ENCODE data around the gene UST. TPM values are rescaled to one million over a fixed set of nuclear protein-coding genes. Genes with fewer than 3 reads are reported as not detected.

Gene UST
- total and polyA plus RNA-seq, 7 experiments from 2014 or later: 0.35 to 2.6 (median 0.46) TPM; not detected in 2

DNA sequence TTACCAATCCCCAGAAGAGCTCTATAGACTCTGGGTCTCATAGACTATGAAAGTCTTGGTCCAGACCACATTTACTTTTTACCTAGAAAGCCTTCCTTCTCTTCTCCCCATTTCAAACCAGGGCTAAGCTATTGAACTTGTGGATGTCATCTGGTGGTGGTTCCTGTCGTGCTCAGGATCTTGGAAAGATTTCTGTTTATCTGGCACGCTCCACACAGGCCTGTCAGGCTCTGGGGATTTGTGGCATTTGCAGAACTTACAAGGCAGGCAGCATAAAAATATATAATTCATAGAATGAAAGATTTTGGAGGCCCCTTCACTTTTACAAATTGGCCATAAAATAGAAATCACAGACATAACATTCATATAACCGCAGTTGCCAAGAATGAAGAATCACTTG lies 188.1 kb downstream of the UST start:
- no peak overlapping the region for H3K4me3 ChIP-seq (ENCODE audit: low read length)
- no peak for ATAC-seq

DNA sequence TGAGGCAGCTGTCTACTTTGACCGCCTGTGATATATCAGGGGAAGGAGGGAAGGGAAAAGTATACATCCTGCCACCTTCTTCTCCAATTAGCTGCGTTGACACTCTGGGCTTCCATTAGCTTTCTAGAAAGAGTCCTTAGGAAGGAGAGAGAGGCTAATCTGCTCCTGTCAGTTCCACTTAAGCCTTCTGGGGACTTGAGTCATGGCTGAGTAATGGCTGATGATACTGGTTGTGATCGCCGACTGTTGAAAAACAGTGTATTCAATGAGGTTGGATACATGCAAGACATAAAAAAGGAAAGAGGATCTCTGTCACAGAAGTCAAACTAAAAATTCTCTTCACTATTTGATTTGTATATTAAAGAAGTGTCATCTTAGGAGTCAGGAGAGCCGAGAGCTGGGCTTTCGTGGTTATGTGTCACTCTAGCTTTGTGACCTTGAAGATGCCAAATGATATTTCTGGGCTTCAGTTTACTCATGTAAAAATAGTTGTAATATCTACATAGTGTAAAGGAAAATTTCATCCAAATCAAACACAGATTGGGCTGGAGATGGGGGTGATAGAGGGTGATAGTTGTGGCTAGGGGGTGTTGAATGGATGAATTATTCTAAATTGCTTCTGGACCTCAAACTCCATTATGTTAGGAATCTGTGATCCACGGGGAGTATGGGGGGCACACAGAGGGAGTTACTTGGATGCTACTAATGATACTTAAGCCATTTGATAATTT lies 189.0 kb downstream of the UST start:
- no peaks in the 10 kb centered on the region for H3K4me1 Mint-ChIP-seq
- H3K4me1 ChIP-seq (ENCODE audit: control insufficient read depth in 2 of 2, insufficient read depth in 2 of 2, low read length in 2 of 2): no peaks in the 10 kb centered on the region
- no peaks in the 10 kb centered on the region for H3K9me3 ChIP-seq (ENCODE audit: control insufficient read depth in 2 of 3, low read length in 3 of 3)

More for the DNA sequence above, 188.1 kb downstream of the UST start:
- Histone ChIP-seq H3K27me3 (ENCODE audit: control insufficient read depth in 2 of 2, insufficient read depth in 2 of 2, low read length in 2 of 2) (no peaks in the 10 kb centered on the region), H3K36me3 (ENCODE audit: control insufficient read depth in 2 of 3, insufficient read depth in 3 of 3, low read length in 3 of 3) (no peaks in the 10 kb centered on the region), H3K4me1 (ENCODE audit: control insufficient read depth in 2 of 2, insufficient read depth in 2 of 2, low read length in 2 of 2) (no peaks in the 10 kb centered on the region), H3K9me3 (ENCODE audit: control insufficient read depth in 2 of 3, low read length in 3 of 3) (no peaks in the 10 kb centered on the region), H3K27ac (ENCODE audit: low read depth, low read length) (no peak overlapping the region)
- Mint-ChIP-seq H3K9me3 (no peaks in the 10 kb centered on the region), H3K36me3 (no peaks in the 10 kb centered on the region), H3K4me1 (no peaks in the 10 kb centered on the region), H3K4me3 (no peak overlapping the region), H3K27ac (no peak overlapping the region), H3K27me3 (peaks cover 4 to 48% (median 10%) of the 10 kb centered on the region in 5 donors)
- POLR2A ChIA-PET: no interaction called here
- intact Hi-C loops (cut with micrococcal nuclease): no loop called here
- CTCF ChIA-PET: no interaction called here
- no peak for DNase-seq

DNA sequence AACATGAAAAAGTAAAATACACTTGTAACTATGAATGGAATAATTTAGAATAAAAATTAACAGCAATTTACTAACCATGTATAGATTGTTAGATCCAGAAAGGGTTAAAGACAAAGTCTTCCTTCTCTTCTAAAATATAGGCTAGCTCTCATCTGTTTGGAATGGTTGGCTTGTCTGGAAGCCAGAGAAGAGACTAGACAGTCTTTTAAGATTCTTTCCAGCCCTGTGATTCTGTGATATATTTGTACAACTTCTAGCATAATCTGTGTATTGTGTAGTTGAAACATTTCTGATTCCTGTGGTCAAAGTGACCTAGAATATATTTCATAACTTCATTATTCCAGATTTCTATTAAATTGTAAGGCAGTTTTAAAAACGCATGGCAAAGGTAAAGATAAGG lies 196.6 kb downstream of the UST start:
- Mint-ChIP-seq H3K27ac (no peak overlapping the region), H3K4me3 (no peak overlapping the region), H3K4me1 (peaks cover 0 to 5% (median 0%) of the 10 kb centered on the region in 7 donors), H3K27me3 (peaks cover 0 to 28% (median 5%) of the 10 kb centered on the region in 5 donors), H3K36me3 (no peaks in the 10 kb centered on the region), H3K9me3 (no peaks in the 10 kb centered on the region)
- no peaks in the 10 kb centered on the region for H3K27me3 ChIP-seq (ENCODE audit: control insufficient read depth in 2 of 2, insufficient read depth in 2 of 2, low read length in 2 of 2)
- no peak for DNase-seq
- no peaks in the 10 kb centered on the region for H3K9me3 ChIP-seq (ENCODE audit: control insufficient read depth in 2 of 3, low read length in 3 of 3)
- intact Hi-C loops (cut with micrococcal nuclease): no loop called here
- ATAC-seq: no peak
- POLR2A ChIA-PET: no interaction called here
- no peaks in the 10 kb centered on the region for H3K4me1 ChIP-seq (ENCODE audit: control insufficient read depth in 2 of 2, insufficient read depth in 2 of 2, low read length in 2 of 2)
- CTCF ChIA-PET: no interaction called here
- H3K36me3 ChIP-seq (ENCODE audit: control insufficient read depth in 2 of 3, insufficient read depth in 3 of 3, low read length in 3 of 3): no peaks in the 10 kb centered on the region
- no peak overlapping the region for H3K27ac ChIP-seq (ENCODE audit: low read depth, low read length)
- no peak overlapping the region for H3K4me3 ChIP-seq (ENCODE audit: low read length)

More for the DNA sequence above, 189.0 kb downstream of the UST start:
- no peak for DNase-seq
- no peaks in the 10 kb centered on the region for H3K36me3 ChIP-seq (ENCODE audit: control insufficient read depth in 2 of 3, insufficient read depth in 3 of 3, low read length in 3 of 3)
- H3K36me3 Mint-ChIP-seq: no peaks in the 10 kb centered on the region
- no peak overlapping the region for H3K27ac Mint-ChIP-seq
- intact Hi-C loops (cut with micrococcal nuclease): no loop called here
- POLR2A ChIA-PET: no interaction called here
- ATAC-seq: no peak
- H3K27me3 ChIP-seq (ENCODE audit: control insufficient read depth in 2 of 2, insufficient read depth in 2 of 2, low read length in 2 of 2): no peaks in the 10 kb centered on the region
- no peaks in the 10 kb centered on the region for H3K9me3 Mint-ChIP-seq
- CTCF ChIA-PET: no interaction called here
- no peak overlapping the region for H3K4me3 ChIP-seq (ENCODE audit: low read length)
- H3K27me3 Mint-ChIP-seq: peaks cover 4 to 43% (median 10%) of the 10 kb centered on the region in 5 donors
- H3K27ac ChIP-seq (ENCODE audit: low read depth, low read length): no peak overlapping the region
- H3K4me3 Mint-ChIP-seq: no peak overlapping the region

DNA sequence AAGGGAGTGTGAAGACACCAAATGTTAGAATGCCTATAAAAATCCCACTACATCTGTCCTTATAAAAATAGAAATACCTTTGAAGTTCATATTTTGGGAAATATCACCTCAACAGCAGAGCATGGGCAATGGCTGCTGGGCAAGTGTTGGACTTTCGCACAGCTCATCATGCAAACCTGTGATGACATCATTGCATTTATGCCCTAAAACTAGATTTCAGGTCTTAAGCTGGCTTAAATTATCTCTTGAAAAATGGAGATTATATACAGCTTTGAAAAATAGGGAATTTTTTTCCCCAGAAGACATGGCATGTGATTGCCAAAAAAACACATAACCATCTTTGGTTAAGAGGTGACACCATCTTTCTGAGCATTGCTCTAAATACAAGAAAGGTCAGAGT lies 197.8 kb downstream of the UST start:
- Mint-ChIP-seq H3K4me3 (no peak overlapping the region), H3K27me3 (peaks cover 0 to 23% (median 3%) of the 10 kb centered on the region in 5 donors), H3K27ac (no peak overlapping the region), H3K4me1 (peaks cover 0 to 5% (median 0%) of the 10 kb centered on the region in 7 donors), H3K9me3 (no peaks in the 10 kb centered on the region), H3K36me3 (no peaks in the 10 kb centered on the region)
- Histone ChIP-seq H3K27ac (ENCODE audit: low read depth, low read length) (no peak overlapping the region), H3K4me1 (ENCODE audit: control insufficient read depth in 2 of 2, insufficient read depth in 2 of 2, low read length in 2 of 2) (no peaks in the 10 kb centered on the region), H3K27me3 (ENCODE audit: control insufficient read depth in 2 of 2, insufficient read depth in 2 of 2, low read length in 2 of 2) (no peaks in the 10 kb centered on the region), H3K9me3 (ENCODE audit: control insufficient read depth in 2 of 3, low read length in 3 of 3) (no peaks in the 10 kb centered on the region), H3K4me3 (ENCODE audit: low read length) (no peak overlapping the region), H3K36me3 (ENCODE audit: control insufficient read depth in 2 of 3, insufficient read depth in 3 of 3, low read length in 3 of 3) (no peaks in the 10 kb centered on the region)
- POLR2A ChIA-PET: no interaction called here
- DNase-seq (no peak), ATAC-seq (no peak)
- CTCF ChIA-PET: interaction anchor here (1.0 kb wide), 1 partner anchor 21 kb away, joined by 4 read pairs; no protein-coding TSS in a partner anchor
- intact Hi-C loops (cut with micrococcal nuclease): loop anchor here in 1 of 2 donors (5.0 kb wide), 1 partner anchor 488 kb away; no protein-coding TSS in a partner anchor

DNA sequence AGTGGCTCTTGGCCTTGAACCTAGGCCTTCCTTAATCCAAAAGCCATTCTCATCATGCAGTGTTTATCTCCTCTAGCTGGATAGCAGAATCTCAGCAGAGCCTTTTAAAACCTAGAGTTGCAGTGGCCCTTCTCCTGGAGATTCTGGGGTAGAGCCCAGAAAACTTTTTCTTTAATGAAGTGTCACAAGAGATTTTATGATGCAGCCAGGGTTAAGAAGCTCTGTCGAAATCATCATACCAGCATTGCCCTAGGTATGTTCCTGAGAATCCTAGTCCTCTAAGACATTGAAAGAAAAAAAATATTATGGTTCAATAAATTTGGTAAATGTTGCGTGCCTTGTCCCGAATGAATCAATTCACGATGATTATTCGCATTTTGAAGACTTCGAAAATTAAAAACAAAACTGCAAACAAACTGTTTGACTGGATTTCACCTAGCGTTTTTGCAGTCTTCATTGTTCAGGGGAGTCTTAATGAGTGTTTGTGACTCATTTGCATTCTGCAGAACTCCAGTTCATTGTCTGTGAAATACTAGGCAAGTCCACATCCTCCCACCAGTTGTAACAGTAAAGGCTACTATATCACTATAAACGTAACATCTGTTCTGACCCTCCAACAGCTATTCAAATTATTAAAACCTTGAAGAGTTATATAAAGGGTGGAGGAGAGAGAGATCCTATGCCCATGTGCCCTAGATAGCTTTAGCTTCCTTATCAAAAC lies 198.6 kb downstream of the UST start:
- no peak overlapping the region for H3K27ac ChIP-seq (ENCODE audit: low read depth, low read length)

DNA sequence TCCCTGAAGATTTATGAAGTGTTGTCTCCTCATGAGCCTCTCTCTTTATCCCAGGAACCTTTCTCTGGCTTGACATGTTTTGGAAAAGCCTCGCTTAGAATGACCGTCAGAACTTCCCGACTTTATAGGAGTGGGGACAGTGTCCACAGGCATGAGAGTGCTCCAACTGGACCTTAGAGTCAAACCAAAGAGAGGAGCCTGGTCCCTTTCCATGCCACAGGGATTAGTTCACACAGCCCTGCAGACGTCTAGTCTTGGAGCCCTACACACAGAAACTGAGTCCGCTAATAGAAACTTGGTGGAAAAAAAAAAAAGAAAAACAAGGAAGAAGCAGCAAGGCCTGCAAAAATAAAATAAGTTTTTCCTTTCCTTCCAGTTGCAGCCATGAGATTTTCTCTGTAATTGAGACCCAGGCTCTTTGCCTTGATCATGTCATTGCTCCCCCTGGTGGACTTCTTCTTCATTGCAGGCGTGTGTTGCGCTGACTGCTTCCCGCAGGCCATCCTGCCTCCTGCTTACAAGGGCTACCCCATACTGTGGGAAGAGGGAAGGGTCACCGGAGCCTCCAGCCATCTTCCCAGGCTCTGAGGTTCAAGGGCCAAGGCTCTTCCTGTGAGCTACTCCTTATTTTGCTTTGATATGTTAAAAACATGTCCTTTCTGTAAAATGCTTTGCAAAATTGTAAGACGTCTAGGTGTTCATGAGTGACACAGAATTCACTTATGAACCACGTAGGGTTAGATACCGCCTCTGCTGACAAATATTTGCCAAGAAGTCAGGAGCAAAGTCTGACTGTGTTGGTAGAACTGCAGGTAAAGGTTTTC lies 201.0 kb downstream of the UST start:
- CTCF ChIA-PET: interaction anchor here (0.6 kb wide), 1 partner anchor 659 kb away, joined by 4 read pairs; no protein-coding TSS in a partner anchor
- POLR2A ChIA-PET: no interaction called here
- peaks cover 5 to 30% (median 13%) of the 10 kb centered on the region in 5 donors for H3K27me3 Mint-ChIP-seq
- peak overlapping the region in 1 of 9 donors; percentile 41 for H3K27ac Mint-ChIP-seq
- H3K4me1 Mint-ChIP-seq: peaks cover 0 to 5% (median 0%) of the 10 kb centered on the region in 7 donors
- no peak overlapping the region for H3K4me3 ChIP-seq (ENCODE audit: low read length)
- intact Hi-C loops (cut with micrococcal nuclease): loop anchor here (1.0 to 5.0 kb wide), 4 partner anchors 202 to 484 kb away; no protein-coding TSS in a partner anchor
- no peak overlapping the region for H3K27ac ChIP-seq (ENCODE audit: low read depth, low read length)
- no peaks in the 10 kb centered on the region for H3K9me3 Mint-ChIP-seq
- no peaks in the 10 kb centered on the region for H3K9me3 ChIP-seq (ENCODE audit: control insufficient read depth in 2 of 3, low read length in 3 of 3)
- H3K4me1 ChIP-seq (ENCODE audit: control insufficient read depth in 2 of 2, insufficient read depth in 2 of 2, low read length in 2 of 2): no peaks in the 10 kb centered on the region
- no peaks in the 10 kb centered on the region for H3K27me3 ChIP-seq (ENCODE audit: control insufficient read depth in 2 of 2, insufficient read depth in 2 of 2, low read length in 2 of 2)
- no peaks in the 10 kb centered on the region for H3K36me3 Mint-ChIP-seq
- no peak overlapping the region for H3K4me3 Mint-ChIP-seq
- no peaks in the 10 kb centered on the region for H3K36me3 ChIP-seq (ENCODE audit: control insufficient read depth in 2 of 3, insufficient read depth in 3 of 3, low read length in 3 of 3)
- peak; percentile 39 to 78 (median 59) for DNase-seq
- ATAC-seq: peak; percentile 90

More for the DNA sequence above, 198.6 kb downstream of the UST start:
- Mint-ChIP-seq H3K27ac (no peak overlapping the region), H3K9me3 (no peaks in the 10 kb centered on the region), H3K4me3 (no peak overlapping the region), H3K4me1 (peaks cover 0 to 5% (median 0%) of the 10 kb centered on the region in 7 donors), H3K27me3 (peaks cover 3 to 26% (median 5%) of the 10 kb centered on the region in 5 donors), H3K36me3 (no peaks in the 10 kb centered on the region)
- Histone ChIP-seq H3K27me3 (ENCODE audit: control insufficient read depth in 2 of 2, insufficient read depth in 2 of 2, low read length in 2 of 2) (no peaks in the 10 kb centered on the region), H3K9me3 (ENCODE audit: control insufficient read depth in 2 of 3, low read length in 3 of 3) (no peaks in the 10 kb centered on the region), H3K4me1 (ENCODE audit: control insufficient read depth in 2 of 2, insufficient read depth in 2 of 2, low read length in 2 of 2) (no peaks in the 10 kb centered on the region), H3K36me3 (ENCODE audit: control insufficient read depth in 2 of 3, insufficient read depth in 3 of 3, low read length in 3 of 3) (no peaks in the 10 kb centered on the region), H3K4me3 (ENCODE audit: low read length) (no peak overlapping the region)
- intact Hi-C loops (cut with micrococcal nuclease): loop anchor here in 1 of 2 donors (5.0 kb wide), 1 partner anchor 487 kb away; no protein-coding TSS in a partner anchor
- no peak for DNase-seq
- POLR2A ChIA-PET: no interaction called here
- ATAC-seq: no peak
- CTCF ChIA-PET: interaction anchor here (0.8 to 1.0 kb wide), 2 partner anchors 22 to 386 kb away, joined by 3 to 4 read pairs; no protein-coding TSS in a partner anchor
